SK-N-MC (cell line): Measurements from ENCODE around the gene BEND6.
"Not testable (repeated sequence)": the region's sequence is repeated elsewhere in the genome, so short reads cannot be mapped to it uniquely, and the experiment has no call there.

Source experiments
- FOXP2 ChIP-seq: optimal IDR thresholded peaks from 2 replicates; pipeline ENCODE3; 2011; ENCODE audit warnings: mild to moderate bottlenecking, moderate library complexity; ENCODE audit not compliant: insufficient read depth; ENCODE audit errors: extremely low read length, control extremely low read depth
- POLR2AphosphoS5 ChIP-seq: IDR thresholded peaks from 2 replicates; pipeline ENCODE4 v1.6.1; 2012; ENCODE audit warnings: mild to moderate bottlenecking, low read depth, low read length, borderline replicate concordance

GRCh38 chr6:56999748-57000147, 44.8 kb downstream of the BEND6 start:
- TF ChIP-seq POLR2AphosphoS5, FOXP2: not testable (repeated sequence)
